Measurements from ENCODE around the gene KRTAP12-1.

The KRTAP12-1 gene

DNA sequence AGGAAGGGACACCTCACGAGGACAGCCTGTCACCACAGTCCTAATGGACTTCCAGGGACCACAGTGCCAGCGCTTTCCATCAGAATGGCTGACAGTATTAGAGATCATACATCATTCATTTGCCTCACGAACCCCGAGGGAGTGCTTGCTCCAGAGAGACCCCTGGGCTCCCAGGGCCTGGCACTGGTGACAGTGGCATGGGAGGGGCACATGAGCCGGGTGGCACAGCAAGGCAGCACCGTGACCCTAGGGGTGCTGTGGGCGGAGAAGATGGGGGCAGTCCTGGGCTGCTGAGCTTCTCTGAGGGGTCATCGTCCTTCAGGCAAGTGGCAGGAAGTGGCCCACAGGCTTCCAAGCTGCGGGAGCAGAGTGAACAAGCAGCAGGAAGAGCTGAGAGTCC is 45.8 kb upstream of the KRTAP12-1 start:
- no peaks in the 10 kb centered on the region for H3K9me3 ChIP-seq
- H3K4me3 ChIP-seq, result no peak overlapping the region
- H3K4me1 ChIP-seq, result peaks cover 0 to 8% (median 6%) of the 10 kb centered on the region in 4 donors
- DNase-seq, result no peak
- intact Hi-C loops (cut with DNase I; ENCODE audit: low total_unique reads), result no loop called here
- no peak for TF ChIP-seq CTCF (IDR thresholded peaks at IDR 0.05)
- no peak overlapping the region for H3K27ac ChIP-seq
- no peaks in the 10 kb centered on the region for H3K36me3 ChIP-seq
- H3K27me3 ChIP-seq, result peaks cover 0 to 72% of the 10 kb centered on the region in 2 donors

DNA sequence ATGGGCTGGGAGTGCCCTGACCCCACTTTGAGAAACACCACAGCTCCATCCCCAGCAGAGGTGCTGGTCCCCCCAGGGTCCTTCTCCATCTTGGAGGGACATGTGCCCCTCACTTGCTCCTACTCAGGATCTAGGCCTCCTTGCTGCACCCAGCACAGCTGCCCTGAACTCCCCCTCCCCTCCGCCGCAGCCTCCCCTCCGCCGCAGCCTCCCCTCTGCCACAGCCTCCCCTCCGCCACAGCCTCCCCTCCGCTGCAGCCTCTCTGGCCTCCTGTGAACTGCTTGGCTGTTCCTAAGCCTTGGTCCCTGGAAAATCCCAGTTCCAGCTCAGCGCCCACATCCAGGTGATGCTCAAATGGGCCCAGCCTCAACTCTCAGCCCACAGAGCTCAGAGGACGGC is 45.4 kb upstream of the KRTAP12-1 start:
- intact Hi-C loops (cut with DNase I; ENCODE audit: low total_unique reads), result no loop called here
- DNase-seq, result no peak
- Histone ChIP-seq H3K4me1 (peaks cover 0 to 8% (median 6%) of the 10 kb centered on the region in 4 donors), H3K4me3 (no peak overlapping the region), H3K27ac (no peak overlapping the region), H3K27me3 (peaks cover 0 to 74% of the 10 kb centered on the region in 2 donors), H3K9me3 (no peaks in the 10 kb centered on the region), H3K36me3 (no peaks in the 10 kb centered on the region)
- no peak for TF ChIP-seq CTCF (IDR thresholded peaks at IDR 0.05)

DNA sequence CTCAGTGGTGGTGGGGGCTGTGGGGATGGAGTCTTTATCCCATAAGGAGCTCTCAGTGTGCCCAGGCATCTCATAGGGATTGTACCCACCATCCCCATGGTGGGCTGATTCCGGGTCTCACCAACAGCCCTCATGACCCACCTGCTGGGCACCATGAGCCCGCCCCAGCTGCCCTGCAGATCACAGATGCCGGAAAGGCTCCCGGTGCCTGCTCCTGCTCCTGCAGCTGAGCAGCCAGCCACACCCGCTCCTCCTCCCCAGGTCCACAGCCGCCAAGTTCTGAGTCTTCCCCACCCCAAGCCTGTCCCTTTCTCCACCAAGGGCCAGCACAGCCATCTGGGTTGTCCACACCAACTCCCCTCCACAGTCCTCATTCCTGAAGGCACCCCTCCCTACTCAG is 44.9 kb upstream of the KRTAP12-1 start:
- no peak overlapping the region for H3K4me3 ChIP-seq
- H3K27me3 ChIP-seq, result peaks cover 0 to 71% of the 10 kb centered on the region in 2 donors
- no peak for DNase-seq
- intact Hi-C loops (cut with DNase I; ENCODE audit: low total_unique reads), result no loop called here
- peaks cover 0 to 8% (median 6%) of the 10 kb centered on the region in 4 donors for H3K4me1 ChIP-seq
- H3K27ac ChIP-seq, result no peak overlapping the region
- H3K9me3 ChIP-seq, result no peaks in the 10 kb centered on the region
- TF ChIP-seq CTCF (IDR thresholded peaks at IDR 0.05), result no peak
- no peaks in the 10 kb centered on the region for H3K36me3 ChIP-seq

- DNase-seq, result no peak
- no peak overlapping the region for H3K4me3 ChIP-seq
- H3K36me3 ChIP-seq, result no peaks in the 10 kb centered on the region
- peaks cover 0 to 79% of the 10 kb centered on the region in 2 donors for H3K27me3 ChIP-seq
- H3K27ac ChIP-seq, result no peak overlapping the region
- no peak for TF ChIP-seq CTCF (IDR thresholded peaks at IDR 0.05)
- intact Hi-C loops (cut with DNase I; ENCODE audit: low total_unique reads), result no loop called here
- no peaks in the 10 kb centered on the region for H3K9me3 ChIP-seq
- peaks cover 0 to 8% (median 6%) of the 10 kb centered on the region in 4 donors for H3K4me1 ChIP-seq
Measured at GRCh38 chr21:44724926-44725325, 43.0 kb upstream of the KRTAP12-1 start.

- intact Hi-C loops (cut with DNase I; ENCODE audit: low total_unique reads), result no loop called here
- H3K27me3 ChIP-seq, result peaks cover 0 to 73% of the 10 kb centered on the region in 2 donors
- no peak for TF ChIP-seq CTCF (IDR thresholded peaks at IDR 0.05)
- H3K27ac ChIP-seq, result no peak overlapping the region
- peaks cover 0 to 8% (median 6%) of the 10 kb centered on the region in 4 donors for H3K4me1 ChIP-seq
- no peaks in the 10 kb centered on the region for H3K36me3 ChIP-seq
- H3K4me3 ChIP-seq, result no peak overlapping the region
- no peak for DNase-seq
- H3K9me3 ChIP-seq, result no peaks in the 10 kb centered on the region
Measured at GRCh38 chr21:44724196-44724595, 42.2 kb upstream of the KRTAP12-1 start.
